HL-60 (cell line): ENCODE results near the gene SCN5A.

Experiments
- DNase-seq, 2 experiments: peaks; one replicate each; pipeline ENCODE4 v3.0.0-alpha.2; 2010 to 2020; ENCODE audit warnings: low read depth in 1 of 2, low spot score in 1 of 2
- H3K27ac ChIP-seq: fragments of 250-450 bp; sonication (Bioruptor Pico); replicated peaks from 2 replicates; pipeline ENCODE4 v1.5.1; 2020; ENCODE audit warnings: mild to moderate bottlenecking, moderate library complexity
- H3K27me3 ChIP-seq: fragments of 250-450 bp; sonication (Bioruptor Pico); 2 replicates; pipeline ENCODE4 v1.5.1; 2021; ENCODE audit warnings: mild to moderate bottlenecking, moderate library complexity; ENCODE audit not compliant: insufficient read depth, poor library complexity, severe bottlenecking
- H3K4me3 ChIP-seq: replicated peaks from 2 replicates; pipeline ENCODE4 v1.5.1; 2011; ENCODE audit warnings: mild to moderate bottlenecking, control low read depth, low read length; ENCODE audit not compliant: insufficient read depth
- CTCF ChIP-seq: IDR thresholded peaks from one replicate; pipeline ENCODE4 v1.5.1; 2011; ENCODE audit warnings: low read length, control low read depth, inconsistent platforms; ENCODE audit not compliant: insufficient read depth
- GABPA ChIP-seq: IDR thresholded peaks from 2 replicates; pipeline ENCODE4 v1.6.1; 2012; ENCODE audit warnings: low read depth
- POLR2AphosphoS5 ChIP-seq: IDR thresholded peaks from 2 replicates; pipeline ENCODE4 v1.6.1; 2012; ENCODE audit warnings: low read depth
- REST ChIP-seq: IDR thresholded peaks from 2 replicates; pipeline ENCODE4 v1.6.1; 2012; ENCODE audit warnings: low read depth; ENCODE audit not compliant: insufficient replicate concordance
- SPI1 ChIP-seq: IDR thresholded peaks from 2 replicates; pipeline ENCODE4 v1.6.1; 2012; ENCODE audit warnings: low read depth, mild to moderate bottlenecking, borderline replicate concordance

Gene SCN5A

GRCh38 chr3:38641461-38642110 lies 7.9 kb downstream of the SCN5A start:
- no peak overlapping the region for H3K27ac ChIP-seq
- H3K27me3 ChIP-seq, result no peaks in the 10 kb centered on the region
- no peak for DNase-seq
- TF ChIP-seq SPI1, result no peak
- no peak for TF ChIP-seq CTCF
- no peak for TF ChIP-seq GABPA
- TF ChIP-seq REST, result no peak
- no peak overlapping the region for H3K4me3 ChIP-seq

- Histone ChIP-seq H3K4me3 (no peak overlapping the region), H3K27ac (no peak overlapping the region), H3K27me3 (no peaks in the 10 kb centered on the region)
- TF ChIP-seq POLR2AphosphoS5, result no peak
- TF ChIP-seq SPI1, result no peak
- TF ChIP-seq GABPA, result no peak
- no peak for TF ChIP-seq CTCF
- TF ChIP-seq REST, result no peak
- DNase-seq, result no peak
These were observed 8.6 kb downstream of the SCN5A start for GRCh38 chr3:38640661-38641452.

- DNase-seq, result no peak
- TF ChIP-seq CTCF, result no peak
- TF ChIP-seq GABPA, result no peak
- TF ChIP-seq REST, result no peak
- no peak for TF ChIP-seq POLR2AphosphoS5
- TF ChIP-seq SPI1, result no peak
- Histone ChIP-seq H3K4me3 (no peak overlapping the region), H3K27me3 (peaks cover 12% of the 10 kb centered on the region), H3K27ac (no peak overlapping the region)
These were observed 11.1 kb downstream of the SCN5A start for GRCh38 chr3:38638354-38638753.
